HFFc6 (cell line): ENCODE data around the gene GRID1. TPM values are rescaled to one million over a fixed set of nuclear protein-coding genes. Genes with fewer than 3 reads are reported as not detected.

Experiments
- DNase-seq: peaks from one replicate; pipeline ENCODE4 v3.0.0-alpha.2; 2018
- H3K27ac Mint-ChIP-seq: 2 replicates; pipeline ENCODE4 v1.8.0; 2020; ENCODE audit warnings: mild to moderate bottlenecking, mixed read lengths
- H3K27me3 Mint-ChIP-seq: 2 replicates; pipeline ENCODE4 v1.8.0; 2021; ENCODE audit warnings: mild to moderate bottlenecking, moderate library complexity, mixed read lengths; ENCODE audit not compliant: insufficient read depth
- H3K36me3 Mint-ChIP-seq: 2 replicates; pipeline ENCODE4 v1.8.0; 2021; ENCODE audit warnings: low read depth, mixed read lengths
- H3K4me1 Mint-ChIP-seq: 2 replicates; pipeline ENCODE4 v1.8.0; 2020; ENCODE audit warnings: low read depth, mixed read lengths
- H3K4me3 Mint-ChIP-seq: 2 replicates; pipeline ENCODE4 v1.8.0; 2020; ENCODE audit warnings: mild to moderate bottlenecking, moderate library complexity, mixed read lengths
- H3K9me3 Mint-ChIP-seq: 2 replicates; pipeline ENCODE4 v1.8.0; 2020; ENCODE audit warnings: mild to moderate bottlenecking, mixed read lengths
- CTCF ChIP-seq: fragments of 200-600 bp; sonication (generic); IDR thresholded peaks from 2 replicates; pipeline ENCODE4 v1.5.0; 2021; ENCODE audit warnings: antibody characterized with exemption, mild to moderate bottlenecking
- total RNA-seq, 6 experiments: library from RNA; stranded (reverse); fragmentation: NEBNext Ultra II Directional; extraction: Animal tissue kit (Norgen Biotek cat#: 25700); gene quantifications; 2 replicates in 1 of 6; 3 replicates in 5 of 6; pipeline ENCODE4 v1.2.3, GENCODE V29; 2021

GRID1 gene
- total RNA-seq, 6 experiments from 2014 or later, result not detected

- no peak for TF ChIP-seq CTCF
- DNase-seq, result no peak
- no peaks in the 10 kb centered on the region for H3K36me3 Mint-ChIP-seq
- no peak overlapping the region for H3K27ac Mint-ChIP-seq
- no peaks in the 10 kb centered on the region for H3K4me1 Mint-ChIP-seq
- peaks cover 39% of the 10 kb centered on the region for H3K9me3 Mint-ChIP-seq
- H3K4me3 Mint-ChIP-seq, result no peak overlapping the region
- H3K27me3 Mint-ChIP-seq, result no peaks in the 10 kb centered on the region
These were observed 540.2 kb downstream of the GRID1 start for GRCh38 chr10:85826377-85826776.

- Mint-ChIP-seq H3K4me1 (no peaks in the 10 kb centered on the region), H3K27me3 (no peaks in the 10 kb centered on the region), H3K4me3 (no peak overlapping the region), H3K9me3 (peaks cover 46% of the 10 kb centered on the region), H3K27ac (no peak overlapping the region), H3K36me3 (no peaks in the 10 kb centered on the region)
- DNase-seq, result no peak
- no peak for TF ChIP-seq CTCF
These were observed 555.2 kb downstream of the GRID1 start for GRCh38 chr10:85811405-85811804.

- no peak for TF ChIP-seq CTCF
- H3K27me3 Mint-ChIP-seq, result no peaks in the 10 kb centered on the region
- no peak for DNase-seq
- no peak overlapping the region for H3K27ac Mint-ChIP-seq
- no peak overlapping the region for H3K4me3 Mint-ChIP-seq
- H3K9me3 Mint-ChIP-seq, result peaks cover 46% of the 10 kb centered on the region
- H3K4me1 Mint-ChIP-seq, result no peaks in the 10 kb centered on the region
- no peaks in the 10 kb centered on the region for H3K36me3 Mint-ChIP-seq
These were observed 555.9 kb downstream of the GRID1 start for GRCh38 chr10:85810674-85811073.

GRCh38 chr10:85795460-85795859, 571.1 kb downstream of the GRID1 start:
- no peaks in the 10 kb centered on the region for H3K36me3 Mint-ChIP-seq
- H3K27ac Mint-ChIP-seq, result no peak overlapping the region
- no peak for TF ChIP-seq CTCF
- no peaks in the 10 kb centered on the region for H3K4me1 Mint-ChIP-seq
- no peak overlapping the region for H3K4me3 Mint-ChIP-seq
- DNase-seq, result no peak
- peaks cover 41% of the 10 kb centered on the region for H3K9me3 Mint-ChIP-seq
- H3K27me3 Mint-ChIP-seq, result peaks cover 5% of the 10 kb centered on the region; the same call in 1 of the 2 replicates

GRCh38 chr10:85794553-85794952, 572.0 kb downstream of the GRID1 start:
- H3K36me3 Mint-ChIP-seq, result no peaks in the 10 kb centered on the region
- H3K4me3 Mint-ChIP-seq, result no peak overlapping the region
- DNase-seq, result no peak
- H3K4me1 Mint-ChIP-seq, result no peaks in the 10 kb centered on the region
- peaks cover 42% of the 10 kb centered on the region for H3K9me3 Mint-ChIP-seq
- no peak overlapping the region for H3K27ac Mint-ChIP-seq
- H3K27me3 Mint-ChIP-seq, result peaks cover 5% of the 10 kb centered on the region; the same call in 1 of the 2 replicates
- TF ChIP-seq CTCF, result no peak

GRCh38 chr10:85792533-85792858, 574.1 kb downstream of the GRID1 start:
- Mint-ChIP-seq H3K9me3 (peaks cover 53% of the 10 kb centered on the region), H3K4me1 (no peaks in the 10 kb centered on the region), H3K36me3 (peaks cover 6% of the 10 kb centered on the region; the same call in 1 of the 2 replicates), H3K4me3 (no peak overlapping the region), H3K27ac (no peak overlapping the region), H3K27me3 (peaks cover 6% of the 10 kb centered on the region)
- no peak for DNase-seq
- TF ChIP-seq CTCF, result no peak
